PC-3 (cell line): ENCODE results near the gene CCL22. TPM values are rescaled to one million over a fixed set of nuclear protein-coding genes. Genes with fewer than 3 reads are reported as not detected.

Experiments
- ATAC-seq: fragments of 200-7000 bp; cut with Tn5 transposase; 2 replicates; pipeline ENCODE4 v1.9.1; 2020; ENCODE audit warnings: mild to moderate bottlenecking, moderate library complexity
- BruUV-seq: library from RNA; stranded (reverse); fragments of 400-500 nt; replicated peaks from 2 replicates; lab custom pipeline; 2021; lab: Mats Ljungman, UMichigan
- CTCF ChIA-PET: fragments of 300-600 bp; sonication (Branson Sonifier 250); formaldehyde crosslinking; loops from one replicate; lab custom pipeline; 2022; ENCODE audit warnings: antibody characterized with exemption; lab: Charles Lee
- POLR2A ChIA-PET: fragments of 300-600 bp; sonication (Branson Sonifier 250); formaldehyde crosslinking; loops from one replicate; lab custom pipeline; 2022; ENCODE audit warnings: antibody characterized with exemption; ENCODE audit not compliant: unreplicated experiment; lab: Charles Lee
- DNase-seq: peaks from one replicate; pipeline ENCODE4 v3.0.0-alpha.2; 2015
- H2AFZ ChIP-seq: fragments of 300-600 bp; sonication (generic); 2 replicates; pipeline ENCODE4 v1.6.0; 2016; ENCODE audit warnings: antibody characterized with exemption, low read length
- H3F3A ChIP-seq: fragments of 300-600 bp; sonication (generic); one replicate; pipeline ENCODE4 v1.6.0; 2017; ENCODE audit warnings: antibody characterized with exemption, low read length, control low read depth, mild to moderate bottlenecking; ENCODE audit not compliant: unreplicated experiment
- H3K27ac ChIP-seq: fragments of 300-600 bp; sonication (generic); 2 replicates; pipeline ENCODE4 v1.5.1; 2016; ENCODE audit warnings: mild to moderate bottlenecking, low read length
- H3K27me3 ChIP-seq: fragments of 300-600 bp; sonication (generic); 2 replicates; pipeline ENCODE4 v1.6.1; 2016; ENCODE audit warnings: low read length, mixed read lengths
- H3K36me3 ChIP-seq: fragments of 300-600 bp; sonication (generic); 2 replicates; pipeline ENCODE4 v1.6.1; 2016; ENCODE audit warnings: low read depth, mixed run types, low read length, mixed read lengths
- H3K4me1 ChIP-seq: fragments of 300-600 bp; sonication (generic); 2 replicates; pipeline ENCODE4 v1.5.1; 2016; ENCODE audit warnings: low read length; ENCODE audit not compliant: insufficient read depth
- H3K4me2 ChIP-seq: fragments of 300-600 bp; sonication (generic); 2 replicates; pipeline ENCODE4 v1.6.0; 2016; ENCODE audit warnings: low read length
- H3K4me3 ChIP-seq: fragments of 300-600 bp; sonication (generic); 2 replicates; pipeline ENCODE4 v1.5.1; 2016; ENCODE audit warnings: mild to moderate bottlenecking, low read length, mixed read lengths
- H3K79me2 ChIP-seq: fragments of 300-600 bp; sonication (generic); 2 replicates; pipeline ENCODE4 v1.6.1; 2017; ENCODE audit warnings: low read length, mixed read lengths
- H3K9ac ChIP-seq: fragments of 300-600 bp; sonication (generic); 2 replicates; pipeline ENCODE4 v1.6.0; 2016; ENCODE audit warnings: mild to moderate bottlenecking, low read length
- H3K9me2 ChIP-seq: fragments of 300-600 bp; sonication (generic); replicated peaks from 2 replicates; pipeline ENCODE4 v1.6.1; 2016; ENCODE audit warnings: mixed run types, low read length, mixed read lengths
- H3K9me3 ChIP-seq: fragments of 300-600 bp; sonication (generic); 2 replicates; pipeline ENCODE4 v1.6.1; 2016; ENCODE audit warnings: low read length, mixed read lengths
- H4K20me1 ChIP-seq: fragments of 300-600 bp; sonication (generic); 2 replicates; pipeline ENCODE4 v1.6.1; 2016; ENCODE audit warnings: low read length, mixed read lengths
- CTCF ChIP-seq: fragments of 300-600 bp; sonication (generic); conservative IDR thresholded peaks from 2 replicates; pipeline ENCODE4 v1.5.1; 2017; ENCODE audit warnings: antibody characterized with exemption, low read depth, mild to moderate bottlenecking, low read length
- EZH2 ChIP-seq: fragments of 300-600 bp; sonication (generic); IDR thresholded peaks from one replicate; pipeline ENCODE4 v1.6.1; 2017; ENCODE audit warnings: antibody characterized with exemption, mild to moderate bottlenecking, low read length; ENCODE audit not compliant: unreplicated experiment
- EZH2phosphoT487 ChIP-seq: fragments of 300-600 bp; sonication (generic); IDR thresholded peaks from 2 replicates; pipeline ENCODE4 v1.6.1; 2018; ENCODE audit warnings: mild to moderate bottlenecking, antibody characterized with exemption, low read length, borderline replicate concordance
- intact Hi-C: fragments of 100-400 bp; cut with micrococcal nuclease; formaldehyde crosslinking; loops from 2 replicates; pipeline ENCODE4 v1.9.0; 2023
- total RNA-seq: library from RNA; depleted of rRNA; stranded (reverse); fragments of >200 nt; gene quantifications from 2 replicates; pipeline ENCODE4 v1.2.3, GENCODE V29; 2014; rRNA removed

Gene CCL22
- total RNA-seq, 1 experiment from 2014 or later: not detected

DNA sequence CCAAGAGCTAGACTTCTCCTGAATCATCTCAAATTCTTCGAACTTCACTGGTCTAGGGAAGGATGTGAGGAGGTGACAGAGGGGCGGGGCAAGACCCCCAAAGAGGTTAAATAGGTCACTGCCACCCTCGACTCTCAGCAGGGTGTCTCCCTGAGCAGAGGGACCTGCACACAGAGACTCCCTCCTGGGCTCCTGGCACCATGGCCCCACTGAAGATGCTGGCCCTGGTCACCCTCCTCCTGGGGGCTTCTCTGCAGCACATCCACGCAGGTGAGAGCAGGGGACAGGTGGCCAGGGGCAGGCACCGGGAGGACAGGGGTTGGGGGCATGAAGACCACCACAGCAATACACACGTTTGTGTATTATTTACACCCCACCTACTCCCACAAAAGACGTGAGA lies 55.1 kb downstream of the CCL22 start:
- no peak overlapping the region for H3K9ac ChIP-seq
- H3K4me3 ChIP-seq: no peak overlapping the region
- no peak for TF ChIP-seq EZH2phosphoT487
- TF ChIP-seq EZH2: no peak
- no peak for TF ChIP-seq CTCF
- peaks cover 12% of the 10 kb centered on the region for H3K4me1 ChIP-seq
- intact Hi-C loops: no loop called here
- DNase-seq: no peak
- BruUV-seq: no TSS peak
- H4K20me1 ChIP-seq: no peaks in the 10 kb centered on the region
- no peak for ATAC-seq
- no peak overlapping the region for H3K27ac ChIP-seq
- no peaks in the 10 kb centered on the region for H3F3A ChIP-seq
- no peak overlapping the region for H2AFZ ChIP-seq
- no peaks in the 10 kb centered on the region for H3K9me2 ChIP-seq
- H3K79me2 ChIP-seq: no peaks in the 10 kb centered on the region
- CTCF ChIA-PET: no interaction called here
- POLR2A ChIA-PET: interaction anchor here (0.7 kb wide), 1 partner anchor 113 kb away, joined by 19 read pairs; no protein-coding TSS in a partner anchor
- H3K9me3 ChIP-seq: no peaks in the 10 kb centered on the region
- no peaks in the 10 kb centered on the region for H3K36me3 ChIP-seq
- H3K27me3 ChIP-seq: no peaks in the 10 kb centered on the region
- no peak overlapping the region for H3K4me2 ChIP-seq

Other genes with a start within 250 kb of the CCL22 start
- gene PSME3IP1, start 172.7 kb upstream of the CCL22 start, total RNA-seq: 45.6 and 56.4 TPM in 2 replicates
- gene RSPRY1, start 172.5 kb upstream of the CCL22 start, total RNA-seq: 17.5 and 18.3 TPM in 2 replicates
- 35.3 and 38.4 TPM in 2 replicates for gene ARL2BP, start 113.5 kb upstream of the CCL22 start, total RNA-seq
- 0.35 and 1.6 TPM in 2 replicates for gene PLLP, start 74.1 kb upstream of the CCL22 start, total RNA-seq
- gene CX3CL1, start 13.7 kb downstream of the CCL22 start, total RNA-seq: 0.35 TPM in 1 of 2 replicates, not detected in the other
- gene CCL17, start 46.0 kb downstream of the CCL22 start, total RNA-seq: not detected in 2 replicates
- 35.6 and 48.6 TPM in 2 replicates for gene CIAPIN1, start 88.6 kb downstream of the CCL22 start, total RNA-seq
- gene COQ9, start 88.7 kb downstream of the CCL22 start, total RNA-seq: 67.0 and 67.4 TPM in 2 replicates
- gene POLR2C, start 103.9 kb downstream of the CCL22 start, total RNA-seq: 83.2 and 114 TPM in 2 replicates
- gene DOK4, start 127.7 kb downstream of the CCL22 start, total RNA-seq: 4.1 and 4.9 TPM in 2 replicates
- 12.7 and 13.9 TPM in 2 replicates for gene CCDC102A, start 177.8 kb downstream of the CCL22 start, total RNA-seq
- not detected in 2 replicates for gene ADGRG5, start 183.9 kb downstream of the CCL22 start, total RNA-seq